Umbilical cord (tissue), 2 donors: Measurements from ENCODE around the gene LGALS7. TPM values are rescaled to one million over a fixed set of nuclear protein-coding genes. Genes with fewer than 3 reads are reported as not detected.
"Not testable (repeated sequence)": the region's sequence is repeated elsewhere in the genome, so short reads cannot be mapped to it uniquely, and the experiment has no call there.

ENCODE experiments used
- DNase-seq: peaks from one replicate; pipeline ENCODE4 v3.0.0-alpha.2; 2015; ENCODE audit warnings: low spot score
- total RNA-seq: library from RNA; depleted of rRNA; stranded (reverse); fragments of >200 nt; gene quantifications from one replicate; pipeline ENCODE4 v1.2.3, GENCODE V29; 2014; ENCODE audit warnings: low replicate concordance; ENCODE audit not compliant: insufficient read depth

Gene LGALS7
- total RNA-seq, 1 donor from 2014 or later, result 4.3 TPM

- no peak for DNase-seq
These were observed 1.0 kb upstream of the LGALS7 start for GRCh38 chr19:38774181-38774950.

- DNase-seq, result not testable (repeated sequence)
These were observed 1.7 kb downstream of the LGALS7 start for GRCh38 chr19:38771569-38771968.

GRCh38 chr19:38770949-38771275, 2.4 kb downstream of the LGALS7 start:
- not testable (repeated sequence) for DNase-seq

- DNase-seq, result not testable (repeated sequence)
These were observed 2.9 kb downstream of the LGALS7 start for GRCh38 chr19:38770228-38770948.

- DNase-seq, result peak; percentile 88
These were observed 3.6 kb downstream of the LGALS7 start for GRCh38 chr19:38769635-38770211.

GRCh38 chr19:38766276-38767047, 6.9 kb downstream of the LGALS7 start:
- no peak for DNase-seq

GRCh38 chr19:38765214-38765613, 8.1 kb downstream of the LGALS7 start:
- DNase-seq, result no peak

- no peak for DNase-seq
These were observed 9.5 kb downstream of the LGALS7 start for GRCh38 chr19:38763795-38764220.

GRCh38 chr19:38761884-38762389, 11.4 kb downstream of the LGALS7 start:
- not testable (repeated sequence) for DNase-seq

GRCh38 chr19:38760805-38761517, 12.4 kb downstream of the LGALS7 start:
- not testable (repeated sequence) for DNase-seq

- DNase-seq, result no peak
These were observed 13.7 kb downstream of the LGALS7 start for GRCh38 chr19:38759590-38760003.

GRCh38 chr19:38754196-38754595, 19.1 kb downstream of the LGALS7 start:
- not testable (repeated sequence) for DNase-seq

- not testable (repeated sequence) for DNase-seq
These were observed 19.5 kb downstream of the LGALS7 start for GRCh38 chr19:38753783-38754182.

- DNase-seq, result no peak
These were observed 28.0 kb downstream of the LGALS7 start for GRCh38 chr19:38745316-38745715.

GRCh38 chr19:38744874-38745273, 28.4 kb downstream of the LGALS7 start:
- no peak for DNase-seq

GRCh38 chr19:38744298-38744681, 29.0 kb downstream of the LGALS7 start, which contains the start of gene CAPN12:
TSS of gene CAPN12 (minus strand) at chr19:38744474. CDS start at chr19:38744165, 309 bp downstream.
- no peak for DNase-seq

GRCh38 chr19:38743394-38744297, 29.7 kb downstream of the LGALS7 start:
- DNase-seq, result no peak

GRCh38 chr19:38742906-38743305, 30.4 kb downstream of the LGALS7 start:
- DNase-seq, result no peak

- no peak for DNase-seq
These were observed 31.0 kb downstream of the LGALS7 start for GRCh38 chr19:38742296-38742695.

- DNase-seq, result no peak
These were observed 31.6 kb downstream of the LGALS7 start for GRCh38 chr19:38741670-38742069.
